Transverse colon (tissue), 4 donors: ENCODE measurements around the gene GIMAP4. TPM values are rescaled to one million over a fixed set of nuclear protein-coding genes. Genes with fewer than 3 reads are reported as not detected.

Source experiments
- DNase-seq: peaks from one replicate; pipeline ENCODE4 v3.0.0-alpha.2; 2019
- H3K27ac ChIP-seq, 4 donors: fragments of 200-600 bp; sonication (generic); 2 replicates each; pipeline ENCODE4 v1.5.1; 2016 to 2018; ENCODE audit warnings: inconsistent platforms in 4 of 4
- H3K27me3 ChIP-seq: fragments of 200-600 bp; sonication (generic); 2 replicates; pipeline ENCODE4 v1.5.1; 2017; ENCODE audit warnings: inconsistent platforms
- H3K36me3 ChIP-seq, 4 donors: fragments of 200-600 bp; sonication (generic); 2 replicates each; pipeline ENCODE4 v1.5.1; 2017 to 2019; ENCODE audit warnings: inconsistent platforms in 4 of 4
- H3K4me1 ChIP-seq, 4 donors: fragments of 200-600 bp; sonication (generic); 2 replicates each; pipeline ENCODE4 v1.5.1; 2017 to 2020; ENCODE audit warnings: inconsistent platforms in 4 of 4
- H3K4me3 ChIP-seq, 4 donors: fragments of 200-600 bp; sonication (generic); 1 replicate in 1 of 4; 2 replicates in 3 of 4; pipeline versions ENCODE4 v1.5.1 to v1.6.1; 2017 to 2019; ENCODE audit warnings: inconsistent platforms in 4 of 4
- H3K9me3 ChIP-seq, 2 donors: fragments of 200-600 bp; sonication (generic); 2 replicates each; pipeline ENCODE4 v1.5.1; 2017 to 2019; ENCODE audit warnings: inconsistent platforms in 2 of 2
- CTCF ChIP-seq, 5 experiments: fragments of 200-600 bp in 3 of 5; fragments of 450-650 bp in 2 of 5; sonication (generic) in 3 of 5; IDR thresholded peaks; 1 replicate in 2 of 5; 2 replicates in 3 of 5; pipeline ENCODE4 v1.5.1; 2016 to 2017; ENCODE audit warnings: antibody characterized with exemption in 5 of 5, inconsistent platforms in 3 of 5, mild to moderate bottlenecking in 2 of 5, moderate library complexity in 1 of 5
- EP300 ChIP-seq: sonication (generic); formaldehyde crosslinking; IDR thresholded peaks from one replicate; pipeline ENCODE4 v1.6.1; 2017; ENCODE audit warnings: antibody characterized with exemption, low read depth
- POLR2A ChIP-seq: fragments of 450-650 bp; IDR thresholded peaks from one replicate; pipeline ENCODE4 v1.6.1; 2016; ENCODE audit warnings: antibody characterized with exemption, mild to moderate bottlenecking, moderate library complexity
- POLR2AphosphoS5 ChIP-seq, 3 donors: sonication (generic); formaldehyde crosslinking; IDR thresholded peaks; one replicate each; pipeline ENCODE4 v1.6.1; 2016; ENCODE audit warnings: antibody characterized with exemption in 3 of 3
- WGBS, 2 donors: methylation state at CpG; one replicate each; pipeline ENCODE4 v1.1.5; 2018; ENCODE audit warnings: low coverage in 1 of 2; 5-methylcytosine and 5-hydroxymethylcytosine counted together
- in situ Hi-C, 4 donors: fragments of 200-750 bp; cut with MboI; loops; one replicate each; pipeline versions ENCODE4 v1.15.0 to v1.15.1; 2017; ENCODE audit warnings: low sequenced_read_pairs in 3 of 4, low pct_ligation_motif_present in 1 of 4, low pct_unique_long_range_greater_than_20kb in 1 of 4
- intact Hi-C: fragments of 100-400 bp; cut with DNase I; formaldehyde crosslinking; loops from one replicate; pipeline ENCODE4 v1.15.1; 2023; ENCODE audit warnings: low total_unique reads
- total RNA-seq, 4 donors: library from RNA; depleted of rRNA; stranded (reverse); fragments of >200 nt; gene quantifications; one replicate each; pipeline ENCODE4 v1.1.0, GENCODE V29; 2016

Gene GIMAP4
- total RNA-seq, 4 donors from 2014 or later = 7.1 to 37.6 (median 15.7) TPM

- H3K9me3 ChIP-seq = no peaks in the 10 kb centered on the region
- H3K27me3 ChIP-seq = no peaks in the 10 kb centered on the region
- in situ Hi-C loops = no loop called here
- H3K4me3 ChIP-seq = no peak overlapping the region
- WGBS, 2 donors = 53% methylated on average over 2 of the region's 2 CpGs; no CpG with 5 or more reads in 1 of the 2 donors
- H3K4me1 ChIP-seq = no peaks in the 10 kb centered on the region
- intact Hi-C loops = no loop called here
- TF ChIP-seq POLR2AphosphoS5 (IDR thresholded peaks at IDR 0.05) (no peak), CTCF (IDR thresholded peaks at IDR 0.05) (no peak), EP300 (no peak), POLR2A (no peak)
- H3K27ac ChIP-seq = no peak overlapping the region
- H3K36me3 ChIP-seq = no peaks in the 10 kb centered on the region
- DNase-seq = no peak
Observed at GRCh38 chr7:150562919-150563318, 4.3 kb upstream of the GIMAP4 start.

DNA sequence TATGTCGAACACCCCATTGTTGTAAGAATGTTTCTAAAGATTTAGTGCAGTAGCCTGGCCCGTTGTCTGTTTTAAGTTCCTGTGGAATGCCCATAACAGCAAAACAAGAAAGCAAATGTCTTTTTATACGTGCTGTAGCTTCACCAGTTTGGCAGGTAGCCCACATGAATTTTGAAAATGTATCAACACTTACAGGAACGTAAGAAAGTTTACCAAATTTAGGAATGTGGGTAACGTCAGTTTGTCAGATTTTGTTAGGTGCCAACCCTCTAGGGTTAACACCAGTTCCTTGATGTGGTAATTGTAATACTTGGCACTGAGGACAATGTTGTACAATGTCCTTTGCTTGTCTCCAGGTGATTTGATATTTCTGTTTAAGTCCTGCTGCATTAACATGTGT, 3.2 kb upstream of the GIMAP4 start:
- no peaks in the 10 kb centered on the region for H3K9me3 ChIP-seq
- intact Hi-C loops = no loop called here
- in situ Hi-C loops = no loop called here
- no peak overlapping the region for H3K4me3 ChIP-seq
- 53 to 68% methylated on average over 5 of the region's 5 CpGs for WGBS, 2 donors
- no peaks in the 10 kb centered on the region for H3K4me1 ChIP-seq
- H3K36me3 ChIP-seq = no peaks in the 10 kb centered on the region
- DNase-seq = no peak
- H3K27me3 ChIP-seq = no peaks in the 10 kb centered on the region
- H3K27ac ChIP-seq = no peak overlapping the region
- TF ChIP-seq EP300 = no peak
- TF ChIP-seq POLR2A = no peak
- TF ChIP-seq POLR2AphosphoS5 (IDR thresholded peaks at IDR 0.05) = no peak
- no peak for TF ChIP-seq CTCF (IDR thresholded peaks at IDR 0.05)

DNA sequence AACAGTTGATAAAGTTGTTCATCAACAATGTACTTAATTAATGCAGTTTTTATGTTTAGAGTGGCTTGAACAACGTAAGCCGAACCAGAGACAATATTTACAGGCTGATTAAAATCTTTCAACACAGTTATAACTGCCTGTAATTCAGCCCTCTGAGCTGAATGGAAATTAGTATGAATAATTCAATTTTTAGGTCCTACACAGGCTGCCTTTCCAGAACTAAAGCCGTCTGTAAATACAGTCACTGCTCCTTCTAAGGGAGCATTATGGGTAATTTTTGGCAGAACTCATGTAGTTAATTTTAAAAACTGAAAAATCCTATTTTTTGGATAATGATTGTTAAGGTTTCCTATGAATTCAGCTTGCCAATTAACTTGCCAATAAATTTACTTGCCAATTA, 2.6 kb upstream of the GIMAP4 start:
- H3K4me3 ChIP-seq = no peak overlapping the region
- H3K27me3 ChIP-seq = no peaks in the 10 kb centered on the region
- intact Hi-C loops = no loop called here
- H3K27ac ChIP-seq = no peak overlapping the region
- no peaks in the 10 kb centered on the region for H3K9me3 ChIP-seq
- no peaks in the 10 kb centered on the region for H3K4me1 ChIP-seq
- TF ChIP-seq POLR2AphosphoS5 (IDR thresholded peaks at IDR 0.05) (no peak), POLR2A (no peak), CTCF (IDR thresholded peaks at IDR 0.05) (no peak), EP300 (no peak)
- DNase-seq = no peak
- H3K36me3 ChIP-seq = no peaks in the 10 kb centered on the region
- in situ Hi-C loops = no loop called here
- WGBS, 2 donors = 78 to 83% methylated on average over 3 of the region's 3 CpGs

DNA sequence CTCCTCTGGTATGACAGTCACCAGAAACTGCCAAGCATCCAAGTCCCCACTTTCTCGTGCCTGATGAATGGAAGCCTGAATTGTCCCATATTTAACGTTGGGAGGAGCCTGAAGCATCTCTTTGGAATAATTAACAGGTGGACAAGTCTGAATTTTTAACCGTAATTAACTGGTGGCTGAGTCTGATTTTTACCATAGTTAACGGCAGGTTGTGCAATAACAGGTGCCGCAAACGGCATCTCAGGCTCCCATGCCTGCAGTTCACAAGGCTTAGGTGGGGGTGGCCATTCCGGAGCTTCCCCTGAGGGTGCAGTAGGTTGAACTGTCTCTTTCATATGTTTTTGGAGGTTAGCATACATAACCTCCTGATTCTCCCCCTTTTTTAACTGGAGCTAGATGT, 2.0 kb upstream of the GIMAP4 start:
- Histone ChIP-seq H3K27ac (no peak overlapping the region), H3K27me3 (no peaks in the 10 kb centered on the region), H3K4me3 (no peak overlapping the region), H3K36me3 (no peaks in the 10 kb centered on the region), H3K4me1 (no peaks in the 10 kb centered on the region), H3K9me3 (no peaks in the 10 kb centered on the region)
- no peak for TF ChIP-seq CTCF (IDR thresholded peaks at IDR 0.05)
- no peak for TF ChIP-seq POLR2A
- no peak for TF ChIP-seq EP300
- no peak for TF ChIP-seq POLR2AphosphoS5 (IDR thresholded peaks at IDR 0.05)
- DNase-seq = no peak
- intact Hi-C loops = no loop called here
- in situ Hi-C loops = no loop called here
- 79 to 92% methylated on average over 7 of the region's 7 CpGs for WGBS, 2 donors
